GF-D8 (cell line): ENCODE data around the gene IFT57.
A peak's percentile ranks its signal among the peaks of the same experiment; 100 is the strongest.

Experiments used
- DNase-seq: peaks from one replicate; lab custom pipeline; 2025; lab: John Stamatoyannopoulos, UW

IFT57 gene

DNA sequence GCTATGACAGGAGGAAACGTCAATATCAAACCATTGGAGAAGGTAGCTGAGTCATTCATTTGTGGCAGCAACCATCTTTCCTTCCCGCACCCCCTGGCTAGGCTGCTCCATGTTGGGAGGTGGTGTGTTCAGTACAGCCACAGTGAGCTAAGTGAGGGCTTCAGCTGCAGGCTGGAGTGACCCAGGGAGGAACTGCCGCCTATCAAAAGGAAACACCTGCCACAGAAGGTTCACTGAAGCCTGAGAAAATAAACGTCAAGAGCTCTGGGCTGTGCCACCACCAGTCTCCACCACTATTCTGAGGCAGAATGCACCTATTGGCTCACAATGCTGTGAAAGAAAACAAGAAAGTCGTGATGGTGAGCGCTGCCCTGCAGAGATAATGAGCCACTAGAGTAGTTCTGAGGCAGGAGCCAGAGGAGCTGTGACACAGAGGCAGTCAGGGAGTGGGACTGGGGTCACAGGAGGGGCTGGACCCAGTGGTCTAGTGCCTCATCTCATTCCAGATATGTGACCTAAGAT, 96.6 kb downstream of the IFT57 start:
- DNase-seq: peak; percentile 97

DNA sequence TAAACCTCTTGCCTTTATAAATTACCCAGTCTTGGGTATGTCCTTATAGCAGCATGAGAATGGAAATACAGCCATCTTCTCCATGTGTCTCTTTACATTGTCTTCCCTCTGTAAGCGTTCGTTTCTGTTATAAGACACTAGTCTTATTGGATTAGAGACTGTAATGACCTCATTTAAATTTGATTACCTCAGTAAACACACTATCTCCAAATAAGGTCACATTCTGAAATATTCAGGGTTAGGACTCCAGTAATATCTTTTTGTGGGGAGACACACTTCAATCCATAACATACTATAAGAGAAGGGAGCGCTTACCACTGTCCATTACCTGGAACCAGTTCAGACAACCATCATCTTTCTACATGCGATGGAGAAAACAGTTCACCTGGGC, 97.1 kb downstream of the IFT57 start:
- no peak for DNase-seq

GRCh38 chr3:108124337-108125152, 97.7 kb downstream of the IFT57 start:
- peak; percentile 92 for DNase-seq

GRCh38 chr3:108123326-108123725, 98.9 kb downstream of the IFT57 start:
- DNase-seq: no peak

DNA sequence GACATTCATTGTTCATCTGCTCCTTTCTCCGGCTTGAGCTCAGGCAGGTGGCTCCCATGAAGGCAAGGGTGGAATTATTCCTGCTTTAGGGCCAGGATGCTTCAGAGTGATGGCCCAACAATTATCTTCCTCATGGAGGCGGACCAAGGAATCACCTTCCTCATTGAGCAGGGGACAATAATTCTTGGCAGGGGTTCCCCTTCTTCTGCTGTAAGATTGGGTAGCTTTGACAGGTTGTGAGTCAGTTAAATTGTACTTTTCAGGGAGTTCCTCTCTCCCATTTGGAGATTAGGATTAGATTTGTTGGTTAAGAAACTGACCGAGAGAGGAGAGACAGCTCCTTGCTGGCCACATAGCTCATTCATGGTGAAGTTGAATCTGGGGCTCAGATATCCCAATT, 99.9 kb downstream of the IFT57 start:
- DNase-seq: no peak

DNA sequence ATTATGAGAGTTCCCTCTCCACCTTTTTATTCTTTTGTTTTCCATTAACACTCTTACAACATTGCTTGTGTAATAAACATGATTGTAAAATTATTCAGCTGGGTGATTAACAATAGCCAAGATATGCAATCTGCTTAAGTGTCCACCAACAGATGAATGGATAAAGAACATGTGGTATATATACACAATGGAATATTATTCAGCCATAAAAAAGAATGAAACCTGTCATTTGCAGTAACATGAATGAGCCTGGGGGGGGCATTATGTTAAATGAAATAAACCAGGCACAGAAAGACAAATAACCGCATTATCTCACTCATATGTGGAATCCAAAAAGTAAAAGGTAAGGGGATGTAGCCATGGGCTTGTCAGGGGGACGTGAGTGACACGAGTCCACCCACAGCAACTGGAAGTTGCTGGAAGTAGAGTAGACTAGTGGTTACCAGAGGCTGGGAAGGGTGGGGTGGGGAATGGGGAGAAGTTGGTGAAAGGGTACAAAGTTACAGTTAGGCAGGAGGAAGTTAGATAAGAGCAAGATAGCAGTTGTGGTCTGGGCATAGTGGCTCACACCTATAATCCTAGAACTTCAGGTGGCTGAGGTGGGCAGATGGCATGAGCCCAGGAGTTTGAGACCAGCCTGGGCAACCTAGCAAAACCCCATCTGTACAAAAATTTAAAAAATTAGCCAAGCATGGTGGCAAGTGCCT, 102.7 kb downstream of the IFT57 start:
- peak; percentile 66 for DNase-seq

DNA sequence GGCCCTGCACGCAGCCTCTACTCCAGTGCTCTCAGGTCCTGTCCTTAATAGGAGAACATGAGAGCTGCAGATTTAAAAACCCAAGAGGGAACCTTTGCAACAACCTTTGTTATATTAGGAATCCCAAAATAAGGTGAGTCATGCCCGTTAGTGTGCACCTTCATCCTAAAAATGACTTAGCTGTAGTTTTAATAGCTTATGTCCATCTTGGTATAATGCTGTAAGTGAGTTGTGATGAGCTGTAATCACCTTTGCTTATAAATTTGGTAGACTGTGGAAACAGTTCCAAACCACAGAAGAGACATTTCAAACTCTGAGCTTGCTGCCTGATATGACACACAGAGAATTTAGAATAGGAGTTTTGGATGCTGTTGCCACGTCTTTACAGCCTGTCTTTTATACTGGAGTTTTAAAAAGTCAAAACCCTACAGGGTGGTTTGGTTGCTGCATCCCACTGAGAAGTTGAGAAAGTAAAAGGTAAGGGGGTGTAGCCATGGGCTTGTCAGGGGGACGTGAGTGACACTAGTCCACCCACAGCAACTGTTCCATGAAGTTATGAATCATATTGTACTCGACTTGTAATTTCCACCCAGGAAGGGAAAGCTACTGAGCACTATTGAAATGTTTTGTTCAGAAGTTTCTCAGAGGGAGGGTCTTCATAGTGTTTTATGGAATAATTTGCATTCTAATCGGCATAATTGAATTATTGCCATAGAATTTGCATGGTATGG, 104.0 kb downstream of the IFT57 start:
- DNase-seq: no peak

DNA sequence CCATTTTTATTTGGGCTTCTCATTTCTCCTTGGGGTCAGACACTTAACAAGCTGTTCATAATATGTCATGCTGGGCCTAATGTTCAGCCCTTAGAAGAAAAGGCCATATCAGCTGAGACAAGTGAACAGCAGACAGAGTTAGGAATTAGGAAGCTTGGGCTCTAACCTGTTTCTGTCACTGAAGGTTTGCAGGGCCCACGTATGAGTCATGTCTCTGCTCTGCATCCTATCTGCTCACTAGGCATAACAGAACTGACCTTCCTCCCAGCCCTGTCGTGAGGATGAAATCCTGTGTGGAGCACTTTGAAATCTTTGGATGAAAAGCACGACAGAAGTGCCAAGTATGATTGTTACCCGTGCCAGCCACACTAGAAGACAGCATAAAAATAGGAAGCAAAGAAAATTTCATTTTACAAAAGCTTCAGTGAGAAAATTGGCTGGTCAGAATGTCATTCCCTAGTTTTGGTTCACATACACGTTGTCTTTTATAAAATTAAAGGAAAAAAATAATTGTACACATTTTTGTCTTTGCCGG, 104.9 kb downstream of the IFT57 start:
- no peak for DNase-seq

GRCh38 chr3:108114423-108115065, 107.7 kb downstream of the IFT57 start:
- no peak for DNase-seq

GRCh38 chr3:108113975-108114374, 108.2 kb downstream of the IFT57 start:
- no peak for DNase-seq

DNA sequence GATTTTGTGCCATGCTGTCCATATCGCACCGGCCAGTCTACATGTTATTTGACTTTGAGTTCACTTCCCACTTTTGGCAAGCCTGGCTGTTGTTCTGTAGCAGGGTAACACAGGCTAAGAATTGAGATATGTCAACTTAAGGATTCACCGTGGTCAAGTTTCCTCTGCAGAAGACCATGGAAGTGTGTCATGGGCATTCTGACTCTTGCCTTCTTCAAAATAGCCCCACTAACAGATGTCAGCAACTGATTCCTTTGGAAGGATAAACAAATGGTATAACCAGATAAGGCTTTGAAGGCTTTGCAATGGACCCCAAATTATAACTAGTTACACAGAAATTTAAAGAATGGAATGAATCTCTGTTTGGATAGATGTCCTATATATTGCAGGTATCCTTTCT, 111.3 kb downstream of the IFT57 start:
- DNase-seq: no peak
